H1 (cell line): Measurements from ENCODE around the gene TXLNG. TPM values are rescaled to one million over a fixed set of nuclear protein-coding genes. Genes with fewer than 3 reads are reported as not detected.

Experiments
- CTCF ChIA-PET: fragments of 300-600 bp; sonication (Branson Sonifier 250); formaldehyde crosslinking; loops from one replicate; lab custom pipeline; 2021; ENCODE audit not compliant: partially characterized antibody; lab: Charles Lee
- POLR2A ChIA-PET: fragments of 300-600 bp; sonication (Branson Sonifier 250); formaldehyde crosslinking; loops from one replicate; lab custom pipeline; 2021; ENCODE audit warnings: inconsistent platforms; ENCODE audit not compliant: partially characterized antibody; lab: Charles Lee
- DNase-seq, 2 experiments: peaks; one replicate each; pipeline versions ENCODE4 v3.0.0 to v3.0.0-alpha.2; 2010 to 2022; ENCODE audit warnings: low spot score in 2 of 2, low read depth in 1 of 2, mixed read lengths in 1 of 2
- FAIRE-seq: peaks from 2 replicates; lab custom pipeline; 2011; peaks lifted over from hg19 to GRCh38; lab: Jason Lieb, UNC
- H2AFZ ChIP-seq: 2 replicates; pipeline ENCODE4 v1.8.1; 2012; ENCODE audit warnings: low read length, inconsistent platforms
- H2AK5ac ChIP-seq: 2 replicates; pipeline ENCODE4 v1.6.1; 2013; ENCODE audit warnings: low read depth, low read length
- H2BK120ac ChIP-seq: replicated peaks from 2 replicates; pipeline ENCODE3; 2013; ENCODE audit warnings: low read depth, low read length, inconsistent platforms
- H2BK12ac ChIP-seq: 2 replicates; pipeline ENCODE4 v1.6.1; 2013; ENCODE audit warnings: low read depth, low read length
- H2BK15ac ChIP-seq: 2 replicates; pipeline ENCODE4 v1.6.1; 2013; ENCODE audit warnings: low read length
- H2BK20ac ChIP-seq: 2 replicates; pipeline ENCODE4 v1.6.1; 2013; ENCODE audit warnings: low read length
- H2BK5ac ChIP-seq: 2 replicates; pipeline ENCODE4 v1.6.1; 2013; ENCODE audit warnings: low read depth, low read length
- H3K14ac ChIP-seq: 2 replicates; pipeline ENCODE4 v1.6.1; 2013; ENCODE audit warnings: inconsistent platforms; ENCODE audit not compliant: insufficient read length
- H3K18ac ChIP-seq: 2 replicates; pipeline ENCODE4 v1.6.1; 2013; ENCODE audit warnings: low read length; ENCODE audit errors: extremely low read depth
- H3K23ac ChIP-seq: 2 replicates; pipeline ENCODE4 v1.6.1; 2013; ENCODE audit warnings: inconsistent platforms; ENCODE audit not compliant: insufficient read length
- H3K23me2 ChIP-seq: 2 replicates; pipeline ENCODE4 v1.6.1; 2013; ENCODE audit warnings: low read depth, low read length
- H3K27ac ChIP-seq: 2 replicates; pipeline ENCODE4 v1.6.1; 2011; ENCODE audit warnings: low read depth, low read length, inconsistent platforms
- H3K27me3 ChIP-seq, 4 experiments: replicated peaks in 1 of 4; 1 replicate in 1 of 4; 2 replicates in 3 of 4; pipeline versions ENCODE4 v1.6.1 to v1.8.1; 2011 to 2013; ENCODE audit warnings: low read length in 3 of 4, mild to moderate bottlenecking in 3 of 4, inconsistent platforms in 2 of 4, mixed read lengths in 2 of 4, moderate library complexity in 1 of 4; ENCODE audit not compliant: control insufficient read depth in 3 of 4, insufficient read depth in 3 of 4; ENCODE audit errors: extremely low read depth in 1 of 4
- H3K36me3 ChIP-seq, 4 experiments: 2 replicates each; pipeline versions ENCODE4 v1.6.1 to v1.8.1; 2011 to 2013; ENCODE audit warnings: mild to moderate bottlenecking in 4 of 4, low read length in 3 of 4, moderate library complexity in 2 of 4, control low read depth in 1 of 4, inconsistent platforms in 1 of 4; ENCODE audit not compliant: insufficient read depth in 4 of 4, control insufficient read depth in 2 of 4
- H3K4ac ChIP-seq: replicated peaks from 2 replicates; pipeline ENCODE3; 2013; ENCODE audit warnings: low read length, low read depth, mixed read lengths, inconsistent platforms; ENCODE audit not compliant: insufficient read length
- H3K4me1 ChIP-seq, 4 experiments: replicated peaks in 1 of 4; 1 replicate in 1 of 4; 2 replicates in 3 of 4; pipeline versions ENCODE4 v1.6.1 to v1.8.1; 2011 to 2013; ENCODE audit warnings: low read length in 3 of 4, inconsistent platforms in 2 of 4, mixed read lengths in 1 of 4; ENCODE audit not compliant: insufficient read depth in 4 of 4, control insufficient read depth in 3 of 4
- H3K4me2 ChIP-seq, 2 experiments: 2 replicates each; pipeline versions ENCODE4 v1.6.1 to v1.8.1; 2011 to 2013; ENCODE audit warnings: low read depth in 2 of 2, low read length in 2 of 2, control low read depth in 1 of 2, inconsistent platforms in 1 of 2, mild to moderate bottlenecking in 1 of 2; ENCODE audit not compliant: insufficient read depth in 1 of 2
- H3K4me3 ChIP-seq, 4 experiments: fragments of 200-600, 300-600 bp in 1 of 4; sonication (generic), shearing (Covaris generic), sonication (Bioruptor Twin) in 1 of 4; 2 replicates each; pipeline versions ENCODE4 v1.5.1 to v1.8.1; 2011 to 2016; ENCODE audit warnings: low read length in 4 of 4, low read depth in 3 of 4, control low read depth in 2 of 4, inconsistent platforms in 2 of 4, mild to moderate bottlenecking in 2 of 4, mixed read lengths in 1 of 4, moderate library complexity in 1 of 4; ENCODE audit not compliant: insufficient read depth in 2 of 4; ENCODE audit errors: extremely low read depth in 1 of 4
- H3K56ac ChIP-seq: replicated peaks from 2 replicates; pipeline ENCODE3; 2013; ENCODE audit warnings: low read depth, mild to moderate bottlenecking, mixed read lengths, low read length, inconsistent platforms; ENCODE audit not compliant: insufficient read length
- H3K79me1 ChIP-seq: 2 replicates; pipeline ENCODE4 v1.6.1; 2013; ENCODE audit warnings: low read depth, low read length, control low read depth
- H3K79me2 ChIP-seq, 2 experiments: 2 replicates each; pipeline versions ENCODE4 v1.6.1 to v1.8.1; 2012 to 2013; ENCODE audit warnings: low read length in 2 of 2, mild to moderate bottlenecking in 2 of 2, inconsistent platforms in 1 of 2; ENCODE audit not compliant: insufficient read depth in 2 of 2, control insufficient read depth in 1 of 2
- H3K9ac ChIP-seq, 4 experiments: replicated peaks in 1 of 4; 1 replicate in 1 of 4; 2 replicates in 3 of 4; pipeline versions ENCODE4 v1.6.1 to v1.8.1; 2011 to 2013; ENCODE audit warnings: low read depth in 3 of 4, low read length in 3 of 4, control low read depth in 2 of 4, mild to moderate bottlenecking in 2 of 4, moderate library complexity in 2 of 4, inconsistent platforms in 1 of 4; ENCODE audit errors: extremely low read depth in 1 of 4
- H3K9me3 ChIP-seq, 2 experiments: 2 replicates each; pipeline versions ENCODE4 v1.6.1 to v1.8.1; 2012 to 2013; ENCODE audit warnings: mild to moderate bottlenecking in 2 of 2, moderate library complexity in 2 of 2, control low read depth in 1 of 2, inconsistent platforms in 1 of 2, low read depth in 1 of 2, low read length in 1 of 2, mixed read lengths in 1 of 2; ENCODE audit not compliant: insufficient read depth in 2 of 2
- H4K20me1 ChIP-seq, 2 experiments: replicated peaks in 1 of 2; 2 replicates each; pipeline versions ENCODE3 to v1.8.1; 2011 to 2013; ENCODE audit warnings: inconsistent platforms in 2 of 2, low read length in 2 of 2, mild to moderate bottlenecking in 1 of 2; ENCODE audit not compliant: insufficient read depth in 2 of 2, control insufficient read depth in 1 of 2
- H4K5ac ChIP-seq: 2 replicates; pipeline ENCODE4 v1.6.1; 2013; ENCODE audit warnings: low read length, low read depth, mixed read lengths, inconsistent platforms; ENCODE audit not compliant: insufficient read length
- H4K8ac ChIP-seq: 2 replicates; pipeline ENCODE4 v1.8.0; 2013; ENCODE audit warnings: mild to moderate bottlenecking, moderate library complexity, low read length, inconsistent platforms; ENCODE audit not compliant: insufficient read depth; ENCODE audit errors: extremely low read depth
- H4K91ac ChIP-seq: replicated peaks from 2 replicates; pipeline ENCODE3; 2013; ENCODE audit warnings: low read length, mixed read lengths, inconsistent platforms; ENCODE audit not compliant: insufficient read length
- CEBPB ChIP-seq: IDR thresholded peaks from 2 replicates; pipeline ENCODE4 v1.6.1; 2012; ENCODE audit warnings: low read depth, low read length
- CHD1 ChIP-seq: IDR thresholded peaks from 2 replicates; pipeline ENCODE4 v1.6.1; 2012; ENCODE audit warnings: low read depth, low read length, improper control_type of control experiment
- CTBP2 ChIP-seq: IDR thresholded peaks from 2 replicates; pipeline ENCODE4 v1.7.0; 2011; ENCODE audit warnings: borderline replicate concordance, mild to moderate bottlenecking, moderate library complexity, mixed read lengths, low read length; ENCODE audit not compliant: insufficient read depth, insufficient read length
- E2F6 ChIP-seq: IDR thresholded peaks from 2 replicates; pipeline ENCODE4 v1.6.1; 2012; ENCODE audit warnings: inconsistent platforms
- EZH2 ChIP-seq: fragments of 200-600 bp; sonication (generic); IDR thresholded peaks from 2 replicates; pipeline ENCODE4 v1.7.1; 2012; ENCODE audit warnings: low read depth, mild to moderate bottlenecking, moderate library complexity, low read length, inconsistent platforms; ENCODE audit not compliant: severe bottlenecking
- GABPA ChIP-seq: IDR thresholded peaks from 2 replicates; pipeline ENCODE4 v1.6.1; 2011; ENCODE audit warnings: mild to moderate bottlenecking, low read length, moderate library complexity, borderline replicate concordance; ENCODE audit not compliant: insufficient read depth
- KDM1A ChIP-seq: fragments of 200-600, 300-600 bp; sonication (generic); IDR thresholded peaks from 2 replicates; pipeline ENCODE4 v1.7.1; 2016; ENCODE audit warnings: mild to moderate bottlenecking, low read length, borderline replicate concordance
- KDM4A ChIP-seq: IDR thresholded peaks from one replicate; pipeline ENCODE4 v1.7.1; 2012; ENCODE audit warnings: low read depth, mild to moderate bottlenecking, moderate library complexity, low read length, inconsistent platforms; ENCODE audit not compliant: severe bottlenecking
- NANOG ChIP-seq: IDR thresholded peaks from 2 replicates; pipeline ENCODE4 v1.6.1; 2011; ENCODE audit warnings: low read length, low read depth, mild to moderate bottlenecking, inconsistent platforms; ENCODE audit not compliant: insufficient read depth, poor library complexity, severe bottlenecking
- POLR2A ChIP-seq, 2 experiments: IDR thresholded peaks; 1 replicate in 1 of 2; 2 replicates in 1 of 2; pipeline ENCODE4 v1.6.1; 2011; ENCODE audit warnings: low read depth in 2 of 2, low read length in 2 of 2, mild to moderate bottlenecking in 2 of 2; ENCODE audit errors: control extremely low read depth in 1 of 2
- SP1 ChIP-seq: IDR thresholded peaks from 2 replicates; pipeline ENCODE4 v1.6.1; 2011; ENCODE audit warnings: low read depth, low read length
- SP2 ChIP-seq: IDR thresholded peaks from 2 replicates; pipeline ENCODE4 v1.6.1; 2012; ENCODE audit warnings: mild to moderate bottlenecking, low read length, inconsistent platforms
- TAF1 ChIP-seq: IDR thresholded peaks from 2 replicates; pipeline ENCODE4 v1.6.1; 2011; ENCODE audit warnings: mild to moderate bottlenecking, low read depth, low read length
- YY1 ChIP-seq: IDR thresholded peaks from 2 replicates; pipeline ENCODE4 v1.6.1; 2011; ENCODE audit warnings: low read depth, mild to moderate bottlenecking, low read length
- ZNF274 ChIP-seq: IDR thresholded peaks from 2 replicates; pipeline ENCODE4 v1.7.0; 2012; ENCODE audit warnings: low read length, borderline replicate concordance; ENCODE audit errors: extremely low read depth
- WGBS, 2 experiments: shearing (Covaris generic) in 1 of 2; methylation state at CpG; one replicate each; pipeline versions ENCODE4 v1.1.6 to v1.1.7; 2013 to 2015; ENCODE audit warnings: low lambda C conversion rate in 2 of 2, mixed read lengths in 2 of 2, inconsistent platforms in 1 of 2, low coverage in 1 of 2, missing lambda C conversion rate in 1 of 2; ENCODE audit not compliant: insufficient replicate concordance in 2 of 2, insufficient coverage in 1 of 2, insufficient read length in 1 of 2; ENCODE audit errors: extremely low coverage in 1 of 2, missing lambda C conversion rate in 1 of 2; 5-methylcytosine and 5-hydroxymethylcytosine counted together
- polyA plus RNA-seq, 7 experiments: library from polyadenylated mRNA; depleted of rRNA in 3 of 7; stranded (reverse) in 5 of 7; unstranded in 2 of 7; fragments of >200 nt in 5 of 7; fragments of 200-250 nt in 2 of 7; gene quantifications; 1 replicate in 5 of 7; 2 replicates in 1 of 7; 4 replicates in 1 of 7; pipeline versions ENCODE4 v1.2.1 to v1.2.3, GENCODE V29; 2011 to 2013; ENCODE audit warnings: missing spikeins in 2 of 7, mixed read lengths in 2 of 7
- total RNA-seq: library from RNA; stranded (reverse); fragmentation: NEBNext Ultra II Directional; extraction: Animal tissue kit (Norgen Biotek cat#: 25700); gene quantifications from 2 replicates; pipeline ENCODE4 v1.2.1, GENCODE V29; 2021

Gene TXLNG
- total and polyA plus RNA-seq, 2 of the 8 experiments (the other 6 are each of a cell fraction or from before 2014, with no cell fraction given) = 32.9 to 42.9 TPM

GRCh38 chrX:16756724-16757123 is 29.5 kb upstream of the TXLNG start:
- no peak overlapping the region for H2BK120ac ChIP-seq
- no peak overlapping the region for H2AK5ac ChIP-seq
- H3K23me2 ChIP-seq = no peaks in the 10 kb centered on the region
- H3K23ac ChIP-seq = no peak overlapping the region
- peaks cover 0 to 2% of the 10 kb centered on the region in 2 experiments for H4K20me1 ChIP-seq
- FAIRE-seq (no peak), DNase-seq (no peak)
- no peak overlapping the region for H2BK5ac ChIP-seq
- no peak overlapping the region for H3K14ac ChIP-seq
- no peak overlapping the region for H2BK15ac ChIP-seq
- no peak overlapping the region for H2AFZ ChIP-seq
- no peak overlapping the region for H2BK20ac ChIP-seq
- no peaks in the 10 kb centered on the region for H3K79me2 ChIP-seq
- H3K18ac ChIP-seq = no peak overlapping the region
- no peaks in the 10 kb centered on the region for H3K27me3 ChIP-seq
- H3K56ac ChIP-seq = no peak overlapping the region
- H4K5ac ChIP-seq = no peak overlapping the region
- H3K79me1 ChIP-seq = no peaks in the 10 kb centered on the region
- no peaks in the 10 kb centered on the region for H3K4me1 ChIP-seq
- 90% methylated on average over 4 of the region's 4 CpGs; no CpG with 5 or more reads in 1 of the 2 experiments for WGBS, 2 experiments
- no peak overlapping the region for H4K91ac ChIP-seq
- no peak overlapping the region for H3K27ac ChIP-seq
- H2BK12ac ChIP-seq = no peak overlapping the region
- no peak overlapping the region for H3K9ac ChIP-seq
- no peaks in the 10 kb centered on the region for H3K9me3 ChIP-seq
- H3K4me3 ChIP-seq = no peak overlapping the region
- POLR2A ChIA-PET = interaction anchor here (1.0 to 2.4 kb wide), 2 partner anchors 34 to 52 kb away, joined by 3 to 6 read pairs; no protein-coding TSS in a partner anchor
- no peak overlapping the region for H4K8ac ChIP-seq
- CTCF ChIA-PET = no interaction called here
- H3K36me3 ChIP-seq = peaks cover 3 to 32% (median 15%) of the 10 kb centered on the region in 4 experiments; a peak in 5 of 8 replicates
- H3K4ac ChIP-seq = no peak overlapping the region
- H3K4me2 ChIP-seq = no peak overlapping the region
- TF ChIP-seq SP2 (no peak), TAF1 (no peak), NANOG (no peak), YY1 (no peak), CTBP2 (no peak), CEBPB (no peak), SP1 (no peak), GABPA (no peak), EZH2 (no peak), E2F6 (no peak), KDM4A (no peak), POLR2A (IDR thresholded peaks at IDR 0.05; ENCODE audit: control extremely low read depth in 1 of 2, low read depth in 2 of 2, low read length in 2 of 2) (no peak), ZNF274 (no peak), CHD1 (no peak), KDM1A (no peak)
